ENCODE measurements around the gene BCAT1. TPM values are rescaled to one million over a fixed set of nuclear protein-coding genes. Genes with fewer than 3 reads are reported as not detected.

BCAT1 gene
- total and polyA plus RNA-seq, 2 experiments from 2014 or later = 53.6 to 181 TPM

DNA sequence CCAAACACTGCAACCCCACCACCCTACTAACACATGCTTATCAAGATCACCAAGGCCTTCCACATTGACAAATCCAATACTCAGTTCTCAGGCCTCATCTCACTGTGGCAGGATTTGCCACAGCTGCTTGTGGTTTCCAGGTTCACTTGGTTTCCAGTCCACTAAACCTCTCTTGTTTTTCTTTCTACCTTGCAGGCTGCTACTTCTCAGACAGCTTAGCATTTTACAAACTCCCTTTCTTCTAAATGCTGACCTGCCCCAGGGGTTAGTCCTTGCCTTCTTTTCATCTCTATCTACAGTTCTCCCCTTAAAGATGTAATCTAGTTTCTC, 84.1 kb downstream of the BCAT1 start:
- Histone ChIP-seq H3K4me1 (ENCODE audit: insufficient read depth) (peaks cover 9% of the 10 kb centered on the region; the same call in 1 of the 2 replicates), H3K4me2 (no peak overlapping the region), H3K27ac (ENCODE audit: low read depth) (no peak overlapping the region), H4K20me1 (replicated peaks; ENCODE audit: insufficient read depth) (no peaks in the 10 kb centered on the region), H3K36me3 (ENCODE audit: insufficient read depth) (peaks cover 30% of the 10 kb centered on the region), H3K27me3 (ENCODE audit: insufficient read depth) (no peaks in the 10 kb centered on the region), H3K4me3 (no peak overlapping the region), H2AFZ (no peak overlapping the region), H3F3A (replicated peaks; ENCODE audit: low read depth) (no peaks in the 10 kb centered on the region), H3K9me2 (ENCODE audit: insufficient read depth) (peaks cover 4% of the 10 kb centered on the region; the same call in 1 of the 2 replicates), H3K79me2 (replicated peaks; ENCODE audit: insufficient read depth) (peaks cover 26% of the 10 kb centered on the region)
- peaks cover 41% of the 10 kb centered on the region for H3K9me3 Mint-ChIP-seq
- no peak for DNase-seq (ENCODE audit: low spot score)
- H3K4me3 Mint-ChIP-seq = no peak overlapping the region
- H3K27me3 Mint-ChIP-seq (ENCODE audit: insufficient read depth, low read depth, poor library complexity) = peaks cover 10% of the 10 kb centered on the region
- ATAC-seq = no peak
- H3K4me1 Mint-ChIP-seq = peaks cover 14% of the 10 kb centered on the region
- peaks cover 91% of the 10 kb centered on the region for H3K36me3 Mint-ChIP-seq (ENCODE audit: low read depth)
- H3K27ac Mint-ChIP-seq = 0 out of 2 replicates have a peak overlapping the region, but pooled peaks have one; percentile 3
- no peak for TF ChIP-seq CREB1 (CRISPR knock-in tag; IDR thresholded peaks at IDR 0.05; ENCODE audit: low read depth)
- no peak for TF ChIP-seq EZH2phosphoT487 (IDR thresholded peaks at IDR 0.05; ENCODE audit: unreplicated experiment)
- TF ChIP-seq, protein P1, sequence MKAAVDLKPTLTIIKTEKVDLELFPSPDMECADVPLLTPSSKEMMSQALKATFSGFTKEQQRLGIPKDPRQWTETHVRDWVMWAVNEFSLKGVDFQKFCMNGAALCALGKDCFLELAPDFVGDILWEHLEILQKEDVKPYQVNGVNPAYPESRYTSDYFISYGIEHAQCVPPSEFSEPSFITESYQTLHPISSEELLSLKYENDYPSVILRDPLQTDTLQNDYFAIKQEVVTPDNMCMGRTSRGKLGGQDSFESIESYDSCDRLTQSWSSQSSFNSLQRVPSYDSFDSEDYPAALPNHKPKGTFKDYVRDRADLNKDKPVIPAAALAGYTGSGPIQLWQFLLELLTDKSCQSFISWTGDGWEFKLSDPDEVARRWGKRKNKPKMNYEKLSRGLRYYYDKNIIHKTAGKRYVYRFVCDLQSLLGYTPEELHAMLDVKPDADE (IDR thresholded peaks at IDR 0.05) = no peak
- no peak for TF ChIP-seq ZNF331 (CRISPR knock-in tag; IDR thresholded peaks at IDR 0.05; ENCODE audit: low read depth)
- TF ChIP-seq ZNF114 (CRISPR knock-in tag; IDR thresholded peaks at IDR 0.05) = no peak

DNA sequence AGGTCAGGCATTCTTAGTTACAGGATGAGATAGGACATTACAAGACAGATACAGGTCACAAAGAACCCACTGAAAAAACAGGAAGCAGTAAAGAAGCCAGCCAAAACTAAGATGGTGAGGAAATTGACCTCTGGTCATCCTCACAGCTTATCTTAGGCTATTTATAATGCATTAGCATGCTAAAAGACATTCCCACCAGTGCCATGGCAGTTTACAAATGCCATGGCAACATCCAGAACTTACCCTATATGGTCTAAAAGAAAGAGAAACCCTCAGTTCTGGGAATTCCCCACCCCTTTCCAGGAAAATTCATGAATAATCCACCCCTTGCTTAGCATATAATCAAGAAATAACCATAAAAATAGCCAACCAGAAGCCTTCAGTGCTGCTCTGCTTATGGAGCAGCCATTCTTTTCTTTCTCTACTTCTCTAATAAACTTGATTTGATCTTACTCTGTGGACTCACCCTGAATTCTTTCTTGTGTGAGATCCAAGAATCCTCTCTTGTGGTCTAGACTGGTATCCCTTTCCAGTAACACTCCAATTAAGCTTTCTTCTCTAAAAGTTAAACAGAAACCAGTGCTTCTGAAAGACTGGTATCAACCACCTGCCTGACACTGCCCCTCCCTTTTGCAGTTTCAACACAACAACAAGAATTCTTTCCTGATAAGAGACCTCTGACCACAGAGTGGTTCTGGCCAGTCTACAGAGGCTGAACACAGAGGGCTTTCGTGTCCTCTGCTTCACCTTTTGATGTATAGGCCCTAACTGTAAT, 86.9 kb downstream of the BCAT1 start:
- Mint-ChIP-seq H3K9me3 (peaks cover 58% of the 10 kb centered on the region), H3K27ac (peak overlapping the region; percentile 16; the same call in 1 of the 2 replicates)
- no peak overlapping the region for H3K4me3 ChIP-seq
- TF ChIP-seq ZNF331 (CRISPR knock-in tag; IDR thresholded peaks at IDR 0.05; ENCODE audit: low read depth) = no peak
- no peak for TF ChIP-seq STAT1 (IDR thresholded peaks at IDR 0.05; ENCODE audit: unreplicated experiment)
- TF ChIP-seq ZNF114 (CRISPR knock-in tag; IDR thresholded peaks at IDR 0.05) = no peak
- no peak for TF ChIP-seq EZH2phosphoT487 (IDR thresholded peaks at IDR 0.05; ENCODE audit: unreplicated experiment)
- TF ChIP-seq CTCF (conservative IDR thresholded peaks at IDR 0.05; ENCODE audit: low read depth in 2 of 2) = no peak
- TF ChIP-seq POLR2AphosphoS5 (IDR thresholded peaks at IDR 0.05; ENCODE audit: low read depth) = no peak
- TF ChIP-seq ZNF462 (CRISPR knock-in tag; IDR thresholded peaks at IDR 0.05) = no peak

More for the DNA sequence above, 86.9 kb downstream of the BCAT1 start:
- DNase-seq (ENCODE audit: low spot score) = no peak
- no peak for ATAC-seq
- no peaks in the 10 kb centered on the region for H4K20me1 ChIP-seq (replicated peaks; ENCODE audit: insufficient read depth)
- Mint-ChIP-seq H3K4me1 (peaks cover 14% of the 10 kb centered on the region), H3K27me3 (ENCODE audit: insufficient read depth, low read depth, poor library complexity) (peaks cover 12% of the 10 kb centered on the region), H3K4me3 (no peak overlapping the region), H3K36me3 (ENCODE audit: low read depth) (peaks cover 91% of the 10 kb centered on the region)
- H2AFZ ChIP-seq = no peak overlapping the region
- peaks cover 34% of the 10 kb centered on the region for H3K36me3 ChIP-seq (ENCODE audit: insufficient read depth)
- H3K27me3 ChIP-seq (ENCODE audit: insufficient read depth) = no peaks in the 10 kb centered on the region
- no peaks in the 10 kb centered on the region for H3F3A ChIP-seq (replicated peaks; ENCODE audit: low read depth)
- H3K4me1 ChIP-seq (ENCODE audit: insufficient read depth) = peaks cover 9% of the 10 kb centered on the region; the same call in 1 of the 2 replicates
- H3K9me2 ChIP-seq (ENCODE audit: insufficient read depth) = peaks cover 4% of the 10 kb centered on the region; the same call in 1 of the 2 replicates
- H3K79me2 ChIP-seq (replicated peaks; ENCODE audit: insufficient read depth) = peaks cover 10% of the 10 kb centered on the region
- no peak overlapping the region for H3K4me2 ChIP-seq
- H3K27ac ChIP-seq (ENCODE audit: low read depth) = 0 out of 2 replicates have a peak overlapping the region, but pooled peaks have one; percentile 33
